HG02763 (cell line): ENCODE results near the gene FGF2.
"Not testable (repeated sequence)": the region's sequence is repeated elsewhere in the genome, so short reads cannot be mapped to it uniquely, and the experiment has no call there.

Experiments
- ATAC-seq: cut with Tn5 transposase; IDR thresholded peaks from one replicate; pipeline ENCODE4 v1.9.1; 2021; ENCODE audit warnings: mild to moderate bottlenecking, moderate library complexity; ENCODE audit not compliant: unreplicated experiment

FGF2 gene

DNA sequence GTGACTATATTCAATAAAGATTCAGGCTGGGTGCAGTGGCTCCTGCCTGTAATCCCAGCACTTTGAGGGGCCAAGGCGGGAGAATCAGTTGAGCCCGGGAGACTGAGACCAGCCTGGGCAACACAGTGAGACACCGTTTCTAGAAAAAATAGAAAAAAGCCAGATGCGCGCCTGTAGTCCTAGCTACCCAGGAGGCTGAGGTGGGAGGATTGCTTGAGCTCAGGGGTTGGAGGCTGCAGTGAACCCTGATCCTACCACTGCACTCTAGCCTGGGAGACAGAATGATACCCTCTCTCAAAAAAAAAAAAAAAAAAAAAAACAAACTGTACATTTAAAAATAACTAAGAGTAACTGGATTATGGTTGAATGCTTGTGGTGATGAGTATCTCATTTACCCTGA is 94.7 kb downstream of the FGF2 start:
- no peak for ATAC-seq

DNA sequence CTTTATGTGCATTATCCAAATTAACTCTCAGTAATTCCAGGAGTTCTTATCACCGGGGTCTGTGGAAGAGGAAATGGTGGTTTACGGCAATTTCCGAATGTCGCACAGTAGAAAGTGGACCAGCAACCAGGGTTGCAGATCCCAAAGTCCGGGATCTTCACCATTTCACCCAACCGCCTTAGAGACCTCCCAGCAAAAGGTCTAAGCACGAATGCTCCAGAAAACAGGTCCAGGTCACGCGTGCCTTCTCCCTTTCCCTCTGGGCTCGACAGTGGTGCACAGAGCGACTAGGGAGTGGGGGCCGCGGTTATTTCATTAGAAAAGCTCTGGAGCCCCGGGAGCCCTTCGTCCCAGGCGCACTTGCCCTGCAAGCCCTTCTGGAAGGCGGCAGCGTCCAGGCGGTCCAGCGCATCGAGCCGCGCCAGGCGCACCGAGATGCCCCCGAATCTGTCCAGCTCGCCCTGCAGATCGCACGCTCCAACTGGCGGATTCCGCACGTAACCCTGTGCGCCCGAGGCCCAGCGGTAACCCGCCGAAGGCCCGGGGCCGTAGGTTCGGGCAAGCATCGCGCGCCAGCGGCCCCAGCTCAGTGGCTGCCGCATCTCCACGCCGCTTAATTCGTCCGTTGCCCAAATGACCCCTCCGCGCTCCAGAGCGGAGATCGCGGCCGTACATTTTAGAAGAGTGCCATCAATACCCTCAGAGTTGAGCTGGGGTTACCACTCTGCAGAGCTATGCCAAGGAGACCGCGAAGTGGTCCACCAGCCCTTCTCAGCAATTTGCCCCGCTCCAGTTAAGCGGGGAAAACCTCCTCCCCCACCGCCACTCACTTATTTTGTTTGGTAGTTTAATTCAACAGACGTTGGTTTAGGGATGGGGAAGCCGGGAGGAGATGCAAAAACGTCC is 95.6 kb downstream of the FGF2 start, which contains the start of gene NUDT6:
Gene NUDT6 (minus strand): TSS at position 627 of the 906 bp plus-strand sequence. CDS start 25 bp downstream, at position 602.
- ATAC-seq, result peak; percentile 79

DNA sequence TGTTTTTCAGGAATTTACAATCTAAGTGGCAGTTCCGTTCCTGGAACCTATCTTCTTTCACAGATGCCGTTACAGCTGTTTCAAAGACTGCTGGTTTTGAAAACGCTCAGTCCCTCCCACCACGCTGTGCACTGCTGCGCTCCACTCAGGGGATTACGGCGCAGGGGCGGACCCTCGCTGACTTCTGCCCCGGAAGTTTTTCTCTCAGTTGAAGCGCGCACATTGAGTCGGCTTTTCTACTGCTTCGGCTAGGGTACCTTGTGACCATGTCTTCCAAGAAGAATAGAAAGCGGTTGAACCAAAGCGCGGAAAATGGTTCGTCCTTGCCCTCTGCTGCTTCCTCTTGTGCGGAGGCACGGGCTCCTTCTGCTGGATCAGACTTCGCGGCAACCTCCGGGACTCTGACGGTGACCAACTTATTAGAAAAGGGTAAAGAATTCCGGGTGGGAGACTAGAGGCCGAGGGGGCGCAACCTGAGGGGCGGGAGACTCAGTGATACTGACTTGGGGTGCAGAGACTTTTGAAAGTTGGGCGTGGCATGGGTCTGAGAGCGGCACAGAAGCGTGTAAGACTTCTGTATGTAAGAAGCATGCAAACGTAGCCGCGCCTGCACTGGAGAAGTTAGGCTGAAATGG is 96.4 kb downstream of the FGF2 start:
- ATAC-seq, result peak; percentile 97

DNA sequence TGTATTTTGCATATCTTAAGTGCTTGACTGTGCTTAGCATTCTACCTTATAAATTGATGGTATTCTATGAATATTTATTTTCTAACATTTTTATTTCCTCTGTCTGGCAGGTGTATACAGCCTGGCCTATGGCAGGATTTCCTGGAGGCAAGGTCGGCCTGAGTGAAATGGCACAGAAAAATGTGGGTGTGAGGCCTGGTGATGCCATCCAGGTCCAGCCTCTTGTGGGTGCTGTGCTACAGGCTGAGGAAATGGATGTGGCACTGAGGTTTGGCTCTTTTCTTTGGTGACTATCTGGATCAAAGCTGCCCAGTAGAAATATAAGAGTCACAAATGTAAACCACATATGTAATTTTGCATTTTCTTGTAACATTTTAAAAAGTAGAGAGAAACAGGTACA is 102.3 kb downstream of the FGF2 start:
- ATAC-seq, result no peak

DNA sequence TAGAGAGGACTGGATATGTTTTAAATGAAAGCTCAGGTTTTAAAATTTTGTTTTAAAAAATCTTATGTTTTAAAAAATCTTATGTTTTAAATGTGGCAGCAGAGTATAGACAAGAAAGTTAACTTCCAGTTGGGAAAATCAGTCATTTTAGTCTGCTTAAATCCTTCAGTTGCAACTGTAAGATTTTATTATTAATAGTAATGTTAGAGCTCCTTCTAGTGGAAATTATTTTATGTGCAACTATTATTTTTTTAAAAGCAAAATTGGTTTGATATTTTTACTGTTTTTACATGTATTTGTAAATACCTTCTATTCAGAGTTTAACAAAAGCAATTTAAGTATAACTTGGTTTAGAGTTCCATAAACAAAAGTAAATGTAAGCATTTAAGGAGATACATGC is 104.2 kb downstream of the FGF2 start:
- no peak for ATAC-seq

DNA sequence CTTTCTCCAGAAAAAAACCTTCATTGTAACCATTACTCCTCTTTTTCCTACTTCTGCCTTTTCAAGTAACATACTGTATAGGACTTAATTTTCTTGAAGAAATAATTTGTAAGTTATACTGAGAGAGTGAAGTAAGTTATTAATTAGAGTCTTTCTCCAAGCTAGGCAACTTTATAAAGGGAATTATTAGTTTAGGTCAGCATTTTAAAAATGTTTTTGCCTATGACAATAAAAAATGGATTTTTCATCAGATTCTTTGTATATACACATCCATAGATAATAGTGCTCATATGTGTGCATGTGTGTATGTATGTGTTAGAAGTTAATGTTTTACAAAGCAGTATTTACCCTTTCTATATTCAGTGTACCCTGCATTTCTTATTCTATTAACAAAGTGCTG is 106.1 kb downstream of the FGF2 start:
- no peak for ATAC-seq

DNA sequence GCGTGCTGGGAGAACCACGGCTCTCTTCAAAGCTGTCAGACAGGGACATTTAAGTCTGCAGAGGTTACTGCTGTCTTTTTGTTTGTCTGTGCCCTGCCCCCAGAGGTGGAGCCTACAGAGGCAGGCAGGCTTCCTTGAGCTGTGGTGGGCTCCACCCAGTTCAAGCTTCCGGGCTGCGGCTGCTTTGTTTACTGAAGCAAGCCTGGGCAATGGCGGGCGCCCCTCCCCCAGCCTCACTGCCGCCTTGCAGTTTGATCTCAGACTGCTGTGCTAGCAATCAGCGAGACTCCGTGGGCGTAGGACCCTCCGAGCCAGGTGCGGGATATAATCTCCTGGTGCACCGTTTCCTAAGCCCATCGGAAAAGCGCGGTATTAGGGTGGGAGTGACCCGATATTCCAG is 118.5 kb downstream of the FGF2 start:
- ATAC-seq, result not testable (repeated sequence)

DNA sequence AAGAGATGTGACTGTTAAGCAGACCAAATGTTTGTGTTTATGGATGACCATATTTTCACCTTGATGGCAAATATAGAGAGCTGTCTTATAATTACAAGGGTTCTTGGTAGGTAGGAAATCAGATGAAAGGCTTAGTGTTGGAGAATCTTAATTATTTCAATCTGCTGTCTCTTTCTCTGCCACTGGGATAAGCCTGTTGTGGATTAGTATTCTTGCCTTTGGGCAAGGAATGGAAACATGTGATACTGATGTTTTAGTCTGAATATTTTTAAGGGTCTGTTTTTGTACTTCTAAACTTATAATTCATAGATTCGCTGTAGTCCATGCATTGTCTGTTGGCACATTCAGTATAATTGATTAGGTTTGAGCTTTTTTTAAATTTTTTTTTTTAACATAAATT is 119.5 kb downstream of the FGF2 start:
- ATAC-seq, result no peak
